ENCODE results near the gene UBQLN4.

- TF ChIP-seq CTCF (tag by site-specific recombination; IDR thresholded peaks at IDR 0.05) (no peak), ZBTB7A (tag by site-specific recombination; IDR thresholded peaks at IDR 0.05; ENCODE audit: low read depth) (no peak), OSR2 (tag by site-specific recombination; IDR thresholded peaks at IDR 0.05) (no peak)
Measured at GRCh38 chr1:156012051-156012817, 41.4 kb downstream of the UBQLN4 start.
